MM.1S (cell line): ENCODE results near the gene CDH22.

Source experiments
- DNase-seq: peaks from one replicate; pipeline ENCODE4 v3.0.0-alpha.2; 2015
- H2AFZ ChIP-seq: fragments of 300-600 bp; sonication (generic); 2 replicates; pipeline ENCODE4 v1.6.0; 2016; ENCODE audit warnings: antibody characterized with exemption, low read length
- H3F3A ChIP-seq: fragments of 300-600 bp; sonication (generic); 2 replicates; pipeline ENCODE4 v1.6.1; 2016; ENCODE audit warnings: mild to moderate bottlenecking, antibody characterized with exemption, low read length, moderate library complexity, mixed read lengths; ENCODE audit not compliant: insufficient read depth
- H3K27ac ChIP-seq: fragments of 300-600 bp; sonication (generic); 2 replicates; pipeline ENCODE4 v1.5.1; 2016; ENCODE audit warnings: mild to moderate bottlenecking, low read length
- H3K27me3 ChIP-seq: fragments of 300-600 bp; sonication (generic); replicated peaks from 2 replicates; pipeline ENCODE4 v1.6.0; 2016; ENCODE audit warnings: low read length; ENCODE audit not compliant: insufficient read depth
- H3K36me3 ChIP-seq: fragments of 300-600 bp; sonication (generic); replicated peaks from 2 replicates; pipeline ENCODE4 v1.6.1; 2016; ENCODE audit warnings: mild to moderate bottlenecking, low read length, mixed read lengths; ENCODE audit not compliant: insufficient read depth
- H3K4me1 ChIP-seq: fragments of 300-600 bp; sonication (generic); 2 replicates; pipeline ENCODE4 v1.6.1; 2016; ENCODE audit warnings: low read length, mixed read lengths
- H3K4me2 ChIP-seq: fragments of 300-600 bp; sonication (generic); 2 replicates; pipeline ENCODE4 v1.6.0; 2016; ENCODE audit warnings: low read depth, low read length
- H3K4me3 ChIP-seq: fragments of 300-600 bp; sonication (generic); 2 replicates; pipeline ENCODE4 v1.5.1; 2016; ENCODE audit warnings: low read length, mixed read lengths
- H3K79me2 ChIP-seq: fragments of 300-600 bp; sonication (generic); 2 replicates; pipeline ENCODE4 v1.6.1; 2016; ENCODE audit warnings: mixed run types, low read length, mixed read lengths
- H3K9ac ChIP-seq: fragments of 300-600 bp; sonication (generic); 2 replicates; pipeline ENCODE4 v1.6.1; 2016; ENCODE audit warnings: low read length, mixed read lengths
- H3K9me2 ChIP-seq: fragments of 300-600 bp; sonication (generic); replicated peaks from 2 replicates; pipeline ENCODE4 v1.6.1; 2016; ENCODE audit warnings: mild to moderate bottlenecking, low read length, mixed read lengths; ENCODE audit not compliant: insufficient read depth
- H3K9me3 ChIP-seq: fragments of 300-600 bp; sonication (generic); replicated peaks from 2 replicates; pipeline ENCODE4 v1.6.1; 2016; ENCODE audit warnings: mild to moderate bottlenecking, low read length, mixed read lengths; ENCODE audit not compliant: insufficient read depth
- H4K20me1 ChIP-seq: fragments of 300-600 bp; sonication (generic); 2 replicates; pipeline ENCODE4 v1.6.1; 2016; ENCODE audit warnings: mild to moderate bottlenecking, low read length, moderate library complexity, mixed read lengths; ENCODE audit not compliant: insufficient read depth
- EZH2 ChIP-seq: fragments of 300-600 bp; sonication (generic); optimal IDR thresholded peaks from 2 replicates; pipeline ENCODE3; 2017; ENCODE audit warnings: low read depth, mild to moderate bottlenecking, antibody characterized with exemption, low read length, mixed read lengths
- EZH2phosphoT487 ChIP-seq: fragments of 300-600 bp; sonication (generic); IDR thresholded peaks from 2 replicates; pipeline ENCODE4 v1.6.1; 2018; ENCODE audit warnings: antibody characterized with exemption, low read length
- TF ChIP-seq, protein P1 (sequence below): fragments of 300-600 bp; sonication (generic); IDR thresholded peaks from 2 replicates; pipeline ENCODE4 v1.5.1; 2016; ENCODE audit warnings: antibody characterized with exemption, low read length, mixed read lengths

The CDH22 gene

DNA sequence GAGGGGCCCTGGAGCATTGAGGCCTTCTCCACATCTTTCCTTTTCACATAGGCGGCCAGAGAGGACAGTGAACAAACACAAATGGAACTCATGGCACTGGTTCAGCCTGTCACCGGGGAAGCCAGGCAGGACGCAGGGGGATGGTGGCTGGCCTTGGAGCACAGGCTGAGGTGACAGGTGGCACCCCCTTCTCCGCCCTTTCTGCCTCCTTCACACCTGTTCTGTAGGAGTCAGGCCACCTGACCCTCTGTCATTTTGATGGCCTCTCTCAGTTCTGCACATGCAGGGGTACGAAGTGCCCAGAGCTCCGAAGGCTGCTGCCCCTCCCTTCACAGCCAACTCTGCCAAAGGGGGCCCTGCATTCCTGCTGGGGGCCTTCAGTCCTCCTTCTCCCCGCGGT is 129.4 kb downstream of the CDH22 start:
- no peaks in the 10 kb centered on the region for H4K20me1 ChIP-seq
- no peaks in the 10 kb centered on the region for H3K79me2 ChIP-seq
- no peak overlapping the region for H2AFZ ChIP-seq
- H3K9me2 ChIP-seq: no peaks in the 10 kb centered on the region
- no peak overlapping the region for H3K4me3 ChIP-seq
- no peaks in the 10 kb centered on the region for H3K9me3 ChIP-seq
- no peaks in the 10 kb centered on the region for H3F3A ChIP-seq
- H3K27ac ChIP-seq: no peak overlapping the region
- no peaks in the 10 kb centered on the region for H3K4me1 ChIP-seq
- no peak overlapping the region for H3K4me2 ChIP-seq
- H3K36me3 ChIP-seq: no peaks in the 10 kb centered on the region
- H3K27me3 ChIP-seq: peaks cover 81% of the 10 kb centered on the region
- TF ChIP-seq, protein P1, sequence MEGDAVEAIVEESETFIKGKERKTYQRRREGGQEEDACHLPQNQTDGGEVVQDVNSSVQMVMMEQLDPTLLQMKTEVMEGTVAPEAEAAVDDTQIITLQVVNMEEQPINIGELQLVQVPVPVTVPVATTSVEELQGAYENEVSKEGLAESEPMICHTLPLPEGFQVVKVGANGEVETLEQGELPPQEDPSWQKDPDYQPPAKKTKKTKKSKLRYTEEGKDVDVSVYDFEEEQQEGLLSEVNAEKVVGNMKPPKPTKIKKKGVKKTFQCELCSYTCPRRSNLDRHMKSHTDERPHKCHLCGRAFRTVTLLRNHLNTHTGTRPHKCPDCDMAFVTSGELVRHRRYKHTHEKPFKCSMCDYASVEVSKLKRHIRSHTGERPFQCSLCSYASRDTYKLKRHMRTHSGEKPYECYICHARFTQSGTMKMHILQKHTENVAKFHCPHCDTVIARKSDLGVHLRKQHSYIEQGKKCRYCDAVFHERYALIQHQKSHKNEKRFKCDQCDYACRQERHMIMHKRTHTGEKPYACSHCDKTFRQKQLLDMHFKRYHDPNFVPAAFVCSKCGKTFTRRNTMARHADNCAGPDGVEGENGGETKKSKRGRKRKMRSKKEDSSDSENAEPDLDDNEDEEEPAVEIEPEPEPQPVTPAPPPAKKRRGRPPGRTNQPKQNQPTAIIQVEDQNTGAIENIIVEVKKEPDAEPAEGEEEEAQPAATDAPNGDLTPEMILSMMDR: no peak
- TF ChIP-seq EZH2phosphoT487: no peak
- TF ChIP-seq EZH2: no peak
- DNase-seq: no peak
- H3K9ac ChIP-seq: no peak overlapping the region

DNA sequence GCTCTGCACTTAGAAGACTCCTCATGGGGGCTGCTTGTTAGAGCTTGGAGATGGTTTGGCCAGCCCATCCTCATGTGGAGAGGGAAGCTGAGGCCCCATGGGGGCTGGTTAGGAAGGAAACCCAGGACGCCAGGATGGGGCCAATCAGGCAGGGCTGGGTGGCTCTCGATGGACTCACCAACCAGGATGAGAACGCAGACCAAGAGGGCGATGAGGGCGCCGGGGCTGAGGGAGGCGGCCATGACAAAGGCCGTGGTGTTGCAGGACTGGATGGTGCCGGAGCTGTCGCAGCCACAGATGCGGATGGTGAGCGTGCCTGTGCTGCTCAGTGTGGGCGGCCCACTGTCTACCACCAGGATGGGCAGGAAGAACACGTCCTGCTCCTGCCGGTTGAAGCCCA is 130.5 kb downstream of the CDH22 start:
- H3K36me3 ChIP-seq: no peaks in the 10 kb centered on the region
- H4K20me1 ChIP-seq: no peaks in the 10 kb centered on the region
- H2AFZ ChIP-seq: no peak overlapping the region
- no peaks in the 10 kb centered on the region for H3K79me2 ChIP-seq
- DNase-seq: no peak
- H3K9ac ChIP-seq: no peak overlapping the region
- no peaks in the 10 kb centered on the region for H3K9me3 ChIP-seq
- no peak overlapping the region for H3K4me2 ChIP-seq
- H3K4me1 ChIP-seq: no peaks in the 10 kb centered on the region
- no peaks in the 10 kb centered on the region for H3F3A ChIP-seq
- H3K9me2 ChIP-seq: no peaks in the 10 kb centered on the region
- H3K4me3 ChIP-seq: no peak overlapping the region
- H3K27me3 ChIP-seq: peaks cover 92% of the 10 kb centered on the region
- H3K27ac ChIP-seq: no peak overlapping the region
- no peak for TF ChIP-seq EZH2phosphoT487
- TF ChIP-seq, protein P1: no peak
- TF ChIP-seq EZH2: no peak

DNA sequence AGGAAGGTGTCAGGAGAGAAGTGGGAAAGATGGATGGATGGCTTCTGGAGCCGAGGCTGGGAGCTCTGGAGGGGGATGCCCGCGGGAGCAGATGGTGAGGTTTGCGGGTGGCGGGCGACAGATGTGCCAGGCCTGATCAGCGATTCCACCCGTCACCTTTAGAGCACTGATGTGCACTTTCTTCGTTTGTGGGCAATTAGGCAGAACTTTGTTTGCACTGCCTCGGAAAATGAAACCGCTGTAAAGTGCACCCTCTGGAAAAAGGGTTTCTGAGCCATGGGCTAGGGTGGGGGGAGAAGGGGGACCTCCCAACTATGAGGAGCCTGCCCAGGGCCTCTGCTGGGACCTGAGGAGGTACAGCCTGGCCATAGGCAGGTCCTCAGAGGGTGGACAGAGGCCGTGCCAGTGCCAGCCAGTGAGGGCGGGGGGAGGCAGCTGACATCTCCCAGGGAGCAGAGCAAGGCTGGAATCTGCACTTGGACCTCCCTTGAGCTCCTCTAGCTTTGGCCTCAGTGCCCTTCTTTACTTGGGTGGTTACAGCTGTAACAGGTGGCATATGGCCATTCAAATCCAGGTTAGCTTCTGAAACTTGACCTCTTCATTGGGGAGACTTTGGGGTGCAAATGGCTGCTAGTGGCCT is 131.4 kb downstream of the CDH22 start:
- H3K36me3 ChIP-seq: no peaks in the 10 kb centered on the region
- H3K4me1 ChIP-seq: no peaks in the 10 kb centered on the region
- no peaks in the 10 kb centered on the region for H3K9me3 ChIP-seq
- no peaks in the 10 kb centered on the region for H4K20me1 ChIP-seq
- no peak overlapping the region for H3K27ac ChIP-seq
- H3F3A ChIP-seq: no peaks in the 10 kb centered on the region
- no peaks in the 10 kb centered on the region for H3K9me2 ChIP-seq
- H3K79me2 ChIP-seq: no peaks in the 10 kb centered on the region
- no peak overlapping the region for H2AFZ ChIP-seq
- TF ChIP-seq EZH2phosphoT487 (no peak), EZH2 (no peak)
- no peak overlapping the region for H3K9ac ChIP-seq
- H3K4me2 ChIP-seq: no peak overlapping the region
- H3K4me3 ChIP-seq: no peak overlapping the region
- no peak for DNase-seq
- peaks cover 92% of the 10 kb centered on the region for H3K27me3 ChIP-seq

DNA sequence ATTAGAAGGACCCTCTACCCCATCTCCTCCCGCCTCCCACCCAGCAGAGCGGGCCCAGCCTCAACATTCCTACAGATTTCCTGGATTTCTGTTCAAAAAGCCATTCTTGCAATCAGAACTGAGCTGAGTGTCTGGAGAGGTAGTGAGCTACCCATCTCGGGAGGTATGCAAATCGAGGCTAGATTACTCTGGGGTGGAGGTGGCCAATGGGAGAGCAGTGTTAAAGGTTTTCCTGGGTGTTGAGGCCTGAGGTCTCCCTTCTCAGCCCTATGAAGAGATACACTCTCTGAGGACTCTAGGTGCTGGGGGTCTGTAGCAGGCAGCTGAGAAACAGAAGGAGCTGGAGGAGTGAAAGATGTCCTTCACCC is 133.2 kb downstream of the CDH22 start:
- no peak overlapping the region for H3K4me3 ChIP-seq
- H2AFZ ChIP-seq: no peak overlapping the region
- no peak overlapping the region for H3K9ac ChIP-seq
- no peak overlapping the region for H3K27ac ChIP-seq
- no peaks in the 10 kb centered on the region for H3K4me1 ChIP-seq
- no peak overlapping the region for H3K4me2 ChIP-seq
- H3K79me2 ChIP-seq: no peaks in the 10 kb centered on the region
- no peaks in the 10 kb centered on the region for H3F3A ChIP-seq
- peaks cover 95% of the 10 kb centered on the region for H3K27me3 ChIP-seq
- TF ChIP-seq EZH2 (no peak), EZH2phosphoT487 (no peak)
- H3K9me3 ChIP-seq: no peaks in the 10 kb centered on the region
- no peaks in the 10 kb centered on the region for H3K9me2 ChIP-seq
- H4K20me1 ChIP-seq: no peaks in the 10 kb centered on the region
- H3K36me3 ChIP-seq: no peaks in the 10 kb centered on the region
- DNase-seq: no peak
